Measurements from ENCODE around the gene TTLL6.
"Not testable (repeated sequence)": the region's sequence is repeated elsewhere in the genome, so short reads cannot be mapped to it uniquely, and the experiment has no call there.

The TTLL6 gene

GRCh38 chr17:48816774-48817590, at the start of gene TTLL6:
TTLL6 (minus strand) TSS chr17:48817229; CDS start chr17:48817072, 157 bp downstream.
- DNase-seq = peak; percentile 51

- DNase-seq = no peak
Measured at GRCh38 chr17:48860456-48860855, 43.4 kb upstream of the TTLL6 start.

GRCh38 chr17:48860034-48860433, 43.0 kb upstream of the TTLL6 start:
- no peak for DNase-seq

GRCh38 chr17:48856122-48856821, 39.2 kb upstream of the TTLL6 start:
- no peak for DNase-seq

GRCh38 chr17:48854774-48855476, 37.9 kb upstream of the TTLL6 start:
- DNase-seq = no peak

- no peak for DNase-seq
Measured at GRCh38 chr17:48850792-48851323, 33.8 kb upstream of the TTLL6 start.

- DNase-seq = no peak
Measured at GRCh38 chr17:48843187-48843900, 26.3 kb upstream of the TTLL6 start.

- no peak for DNase-seq
Measured at GRCh38 chr17:48842746-48843145, 25.7 kb upstream of the TTLL6 start.

GRCh38 chr17:48841395-48841831, 24.4 kb upstream of the TTLL6 start:
- DNase-seq = peak; percentile 48

GRCh38 chr17:48840441-48840840, 23.4 kb upstream of the TTLL6 start:
- peak; percentile 23 for DNase-seq

- DNase-seq = not testable (repeated sequence)
Measured at GRCh38 chr17:48837458-48837857, 20.4 kb upstream of the TTLL6 start.

- no peak for DNase-seq
Measured at GRCh38 chr17:48835971-48836370, 18.9 kb upstream of the TTLL6 start.

GRCh38 chr17:48834973-48835372, 17.9 kb upstream of the TTLL6 start:
- no peak for DNase-seq

GRCh38 chr17:48831549-48831883, 14.5 kb upstream of the TTLL6 start:
- no peak for DNase-seq

- peak; percentile 90 for DNase-seq
Measured at GRCh38 chr17:48830840-48831548, 14.0 kb upstream of the TTLL6 start, which contains the start of gene CALCOCO2. CALCOCO2 (plus strand) TSS chr17:48831035; CDS start chr17:48841708, 10,673 bp downstream.

- DNase-seq = peak; percentile 68
Measured at GRCh38 chr17:48825446-48826381, 8.7 kb upstream of the TTLL6 start.

- not testable (repeated sequence) for DNase-seq
Measured at GRCh38 chr17:48820936-48821335, 3.9 kb upstream of the TTLL6 start.

GRCh38 chr17:48819466-48819865, 2.4 kb upstream of the TTLL6 start:
- no peak for DNase-seq

- DNase-seq = no peak
Measured at GRCh38 chr17:48818361-48818841, 1.4 kb upstream of the TTLL6 start.

GRCh38 chr17:48816438-48816773, 623 bp downstream of the TTLL6 start:
- no peak for DNase-seq

GRCh38 chr17:48815311-48815710, 1.7 kb downstream of the TTLL6 start:
- DNase-seq = no peak
